SK-MEL-5 (cell line): ENCODE measurements around the gene LRPAP1. TPM values are rescaled to one million over a fixed set of nuclear protein-coding genes. Genes with fewer than 3 reads are reported as not detected.
"Not testable (repeated sequence)": the region's sequence is repeated elsewhere in the genome, so short reads cannot be mapped to it uniquely, and the experiment has no call there.

ENCODE experiments used
- DNase-seq: peaks from one replicate; pipeline ENCODE4 v3.0.0-alpha.2; 2016; ENCODE audit warnings: low read depth, low spot score
- in situ Hi-C: cut with HindIII; loops from 2 replicates; pipeline ENCODE4 v1.10.0; 2016; ENCODE audit warnings: low sequenced_read_pairs, high pct_unique_total_duplicates, low pct_unique_long_range_greater_than_20kb
- total RNA-seq: library from RNA; depleted of rRNA; stranded (reverse); fragments of >200 nt; shearing (Covaris generic); gene quantifications from 2 replicates; pipeline ENCODE4 v1.2.3, GENCODE V29; 2014; rRNA removed

LRPAP1 gene
- total RNA-seq, 1 experiment from 2014 or later, result 584 TPM

DNA sequence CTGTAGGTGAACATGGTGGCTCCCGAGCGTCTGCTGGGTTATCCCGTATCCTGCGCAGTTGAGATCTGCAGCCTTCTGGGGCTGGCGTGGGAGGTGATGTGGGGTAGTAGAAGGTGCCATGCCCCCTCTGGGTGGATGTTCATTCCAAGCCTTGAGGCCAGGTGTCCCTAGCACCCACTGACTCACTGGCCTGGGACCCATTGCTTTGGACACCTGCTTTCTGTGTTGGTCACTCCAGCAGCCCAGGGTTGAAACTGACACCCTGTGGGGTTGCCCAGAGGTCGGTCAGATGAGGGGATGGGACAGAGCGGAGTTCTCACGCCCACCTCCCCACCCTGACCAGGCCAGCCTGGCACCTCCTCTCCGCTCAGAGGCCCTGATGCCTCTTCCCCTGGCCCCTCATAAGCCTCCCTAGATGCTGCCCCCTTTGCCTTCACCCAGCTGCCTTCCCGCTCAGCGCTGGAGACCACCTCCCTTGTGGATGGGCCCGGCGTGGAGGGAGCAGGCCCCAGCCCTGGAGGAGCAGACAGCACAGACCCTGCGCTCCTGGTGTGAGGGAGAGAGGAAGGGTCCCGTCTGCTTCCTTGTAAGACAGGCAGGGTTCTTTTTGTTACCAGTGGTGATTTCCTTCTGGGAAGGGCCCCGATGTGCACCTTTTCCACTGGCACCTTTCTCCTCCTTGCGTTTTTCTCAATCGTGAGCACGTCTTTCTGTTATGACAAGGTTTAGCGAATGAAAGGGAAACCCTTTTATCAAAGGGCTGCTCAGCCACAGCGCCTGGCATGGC, 67.1 kb downstream of the LRPAP1 start:
- DNase-seq, result no peak
- in situ Hi-C loops, result no loop called here

DNA sequence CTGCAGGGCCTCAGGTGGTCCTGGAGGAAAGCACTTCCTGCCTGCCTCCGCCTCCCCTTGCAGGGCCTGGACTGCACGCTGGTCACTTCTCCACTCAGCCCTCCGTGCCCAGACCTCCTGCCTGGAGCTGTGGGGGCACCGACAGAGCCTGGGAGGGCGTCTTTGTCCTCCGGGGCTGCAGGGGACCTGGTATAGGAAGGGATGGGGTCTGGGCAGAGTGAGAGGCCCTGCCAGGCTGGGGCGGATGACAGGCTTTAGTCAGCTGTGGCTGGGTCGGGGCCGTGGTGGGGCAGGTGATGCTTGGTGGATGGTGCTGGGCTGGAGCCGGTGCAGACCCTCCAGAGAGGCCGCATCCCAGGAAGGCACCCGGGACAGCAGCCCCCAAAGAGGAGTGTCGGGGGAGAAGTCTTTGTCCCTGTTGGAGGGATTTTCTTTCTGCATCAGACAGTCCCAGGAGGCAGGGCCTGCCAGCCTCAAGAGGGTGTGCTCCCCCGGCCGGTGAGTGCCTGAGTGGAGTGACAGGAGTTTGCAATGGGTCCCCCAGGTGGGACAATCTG, 67.8 kb downstream of the LRPAP1 start:
- no peak for DNase-seq
- in situ Hi-C loops, result no loop called here

DNA sequence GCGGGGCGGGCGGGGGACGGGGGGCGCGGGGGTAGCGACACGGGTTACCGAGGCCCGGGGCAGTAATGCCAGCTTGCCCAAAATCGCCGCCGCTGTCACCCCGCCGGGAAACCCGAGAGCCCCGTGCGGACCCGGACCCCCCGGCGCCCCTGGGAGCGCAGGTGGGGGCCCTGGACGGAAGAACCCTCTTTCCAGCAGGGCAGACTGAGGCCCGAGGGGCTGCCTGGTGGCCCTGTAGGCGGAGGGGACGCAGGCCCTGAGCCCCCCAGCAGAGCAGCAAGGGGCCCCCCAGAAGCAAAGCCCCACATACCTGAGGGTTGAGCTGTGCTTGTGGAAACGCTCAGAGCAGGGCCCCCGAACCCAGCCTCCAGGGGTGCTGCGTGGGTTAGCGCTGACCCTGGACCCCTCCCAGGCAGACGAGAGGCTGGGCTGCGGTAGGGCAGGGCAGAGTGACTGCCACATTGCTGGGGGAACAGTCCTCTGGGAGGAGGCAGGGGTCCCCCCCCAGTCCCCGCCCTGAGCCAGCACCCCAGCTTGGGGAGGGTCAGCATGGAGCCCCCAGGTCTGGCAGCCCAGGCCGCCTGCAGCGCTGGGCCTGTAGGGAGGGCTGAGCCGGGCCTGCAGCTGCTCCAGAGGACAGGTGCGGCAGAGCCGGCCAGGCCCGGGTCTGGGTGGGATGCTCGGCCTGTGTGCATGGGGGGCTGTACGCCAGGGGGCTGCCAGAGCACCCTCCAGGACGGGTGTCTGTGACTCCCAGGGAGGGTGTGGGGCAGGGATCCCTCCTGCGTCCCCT, 68.5 kb downstream of the LRPAP1 start:
- in situ Hi-C loops, result no loop called here
- DNase-seq, result no peak

DNA sequence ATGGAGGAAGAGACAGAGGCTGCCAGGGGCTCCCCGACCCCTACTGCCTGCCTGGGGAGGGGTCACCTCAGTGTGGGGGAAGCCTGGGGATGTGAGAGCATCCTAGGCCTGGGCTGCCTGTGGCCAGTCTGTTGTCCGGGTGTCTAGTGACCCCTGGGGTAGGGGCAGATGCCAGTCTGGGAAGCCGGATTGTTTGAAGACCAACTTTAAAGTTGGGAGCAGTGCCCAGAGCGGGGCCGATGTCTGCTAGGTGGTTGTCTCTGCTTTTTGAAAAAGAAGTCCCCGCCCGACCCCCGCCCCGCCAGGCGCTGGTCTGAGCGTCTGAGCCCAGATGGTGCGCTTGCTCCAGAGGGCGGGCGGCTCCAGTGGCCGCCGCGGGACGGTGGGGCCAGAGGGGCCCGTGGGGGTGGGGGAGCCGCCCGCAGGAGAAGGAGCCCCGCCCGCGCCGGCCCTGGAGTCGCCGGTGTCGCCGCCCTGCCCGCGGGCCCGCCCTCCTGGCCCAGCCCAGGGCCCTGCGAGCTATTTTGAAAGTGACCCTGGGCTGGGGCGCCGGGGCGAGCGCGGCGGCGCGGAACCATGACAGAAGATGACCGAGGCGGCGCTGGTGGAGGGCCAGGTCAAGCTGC, 69.3 kb downstream of the LRPAP1 start, which contains the start of gene DOK7:
Gene DOK7, plus strand, starts transcription at position 517 of the 626 bp plus-strand sequence. Its CDS starts 70 bp downstream, at position 587.
- DNase-seq, result no peak
- in situ Hi-C loops, result no loop called here

- in situ Hi-C loops, result no loop called here
- no peak for DNase-seq
Observed at GRCh38 chr4:3462321-3462789, 69.9 kb downstream of the LRPAP1 start.

- in situ Hi-C loops, result no loop called here
- DNase-seq, result no peak
Observed at GRCh38 chr4:3461515-3462291, 70.5 kb downstream of the LRPAP1 start.

- in situ Hi-C loops, result no loop called here
- no peak for DNase-seq
Observed at GRCh38 chr4:3460926-3461325, 71.3 kb downstream of the LRPAP1 start.

DNA sequence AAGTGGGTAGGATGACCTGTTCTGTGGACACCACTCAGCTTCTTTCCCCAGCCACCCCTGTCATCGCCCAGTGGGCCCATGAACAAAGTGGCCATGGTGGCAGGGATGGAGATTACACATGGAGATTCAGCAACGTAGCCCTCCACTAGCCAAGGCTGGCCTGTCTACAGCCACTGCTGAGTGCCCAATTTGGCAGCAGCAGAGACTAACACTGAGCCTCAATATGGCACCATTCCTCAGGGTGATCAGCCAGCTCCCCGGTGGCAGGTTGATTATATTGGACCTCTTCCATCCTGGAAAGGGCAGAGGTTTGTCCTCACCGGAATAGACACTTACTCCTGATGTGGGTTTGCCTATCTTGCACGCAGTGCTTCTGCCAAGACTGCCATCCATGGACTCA, 73.1 kb downstream of the LRPAP1 start:
- in situ Hi-C loops, result not testable (repeated sequence)

DNA sequence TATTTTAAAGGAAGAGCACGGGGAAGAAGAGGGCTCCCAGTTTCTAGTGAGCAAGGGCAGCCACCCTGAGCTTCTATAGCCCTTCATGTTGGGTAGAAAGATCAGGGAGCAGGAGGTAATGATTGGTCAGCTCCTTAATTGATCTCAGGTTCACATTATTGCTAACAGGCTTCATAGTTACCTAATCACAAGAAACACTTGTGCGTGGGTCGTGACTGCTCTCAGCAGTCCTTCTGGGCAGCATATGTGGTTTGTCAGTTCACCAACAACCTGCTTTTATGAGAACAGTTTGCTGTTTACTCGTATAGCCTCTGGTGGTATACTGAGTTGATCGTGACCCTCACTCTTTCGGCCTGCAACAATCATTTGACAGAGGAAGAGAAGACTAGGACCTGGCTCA, 73.9 kb downstream of the LRPAP1 start:
- no peak for DNase-seq
- in situ Hi-C loops, result no loop called here

More for the DNA sequence above, 73.1 kb downstream of the LRPAP1 start:
- not testable (repeated sequence) for DNase-seq

DNA sequence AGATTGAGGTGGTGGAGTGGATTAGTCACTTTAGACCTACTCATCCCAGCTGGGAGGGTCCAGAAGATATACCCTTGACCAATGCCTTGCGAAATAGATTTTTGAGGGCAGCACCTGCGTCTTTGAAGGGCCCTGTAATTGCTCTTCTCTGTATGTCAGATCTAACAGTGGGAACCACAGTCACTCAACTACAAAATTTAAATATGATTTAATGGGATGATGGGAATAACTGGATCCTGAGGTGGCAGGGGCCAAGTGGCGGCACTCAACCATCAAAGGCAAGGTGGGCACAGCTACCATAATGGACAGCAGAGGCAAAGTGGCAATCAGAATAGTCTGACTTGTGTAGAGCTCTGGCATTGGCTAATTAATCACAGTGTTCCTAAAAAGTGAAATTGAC, 76.6 kb downstream of the LRPAP1 start:
- DNase-seq, in situ Hi-C loops: not testable (repeated sequence)

Other genes with a start within 250 kb of the LRPAP1 start
- 3.9 and 4.8 TPM in 2 replicates for gene RGS12, start 239.4 kb downstream of the LRPAP1 start, total RNA-seq
- not detected in 2 replicates for gene HGFAC, start 90.5 kb downstream of the LRPAP1 start, total RNA-seq
- gene DOK7, start 69.1 kb downstream of the LRPAP1 start, total RNA-seq, result not detected in 2 replicates
- gene ADRA2C, start 234.0 kb upstream of the LRPAP1 start, total RNA-seq, result 14.1 and 15.7 TPM in 2 replicates